ENCODE data around the gene BROX.
"Not testable (repeated sequence)": the region's sequence is repeated elsewhere in the genome, so short reads cannot be mapped to it uniquely, and the experiment has no call there.

Gene BROX, protein sequence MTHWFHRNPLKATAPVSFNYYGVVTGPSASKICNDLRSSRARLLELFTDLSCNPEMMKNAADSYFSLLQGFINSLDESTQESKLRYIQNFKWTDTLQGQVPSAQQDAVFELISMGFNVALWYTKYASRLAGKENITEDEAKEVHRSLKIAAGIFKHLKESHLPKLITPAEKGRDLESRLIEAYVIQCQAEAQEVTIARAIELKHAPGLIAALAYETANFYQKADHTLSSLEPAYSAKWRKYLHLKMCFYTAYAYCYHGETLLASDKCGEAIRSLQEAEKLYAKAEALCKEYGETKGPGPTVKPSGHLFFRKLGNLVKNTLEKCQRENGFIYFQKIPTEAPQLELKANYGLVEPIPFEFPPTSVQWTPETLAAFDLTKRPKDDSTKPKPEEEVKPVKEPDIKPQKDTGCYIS

GRCh38 chr1:222712253-222713090 lies at the start of gene BROX, which contains the start of gene AIDA:
Gene BROX, plus strand, starts transcription at chr1:222712564. Its CDS starts 3,136 bp downstream, at chr1:222715700.
Gene AIDA, minus strand, starts transcription at chr1:222712491. Its CDS starts 174 bp downstream, at chr1:222712317.
- Histone ChIP-seq H3K27me3 (ENCODE audit: control insufficient read depth, insufficient read depth, low read length) (no peaks in the 10 kb centered on the region), H3K36me3 (ENCODE audit: control insufficient read depth, insufficient read depth, low read length) (peaks cover 19% of the 10 kb centered on the region), H3K27ac (ENCODE audit: low read depth, low read length) (peak within 1 kb of the TSS; percentile 91), H3K9ac (ENCODE audit: low read depth, low read length) (peak within 1 kb of the TSS; percentile 94), H3K4me1 (ENCODE audit: control insufficient read depth, insufficient read depth, low read length) (peaks cover 6% of the 10 kb centered on the region; the same call in 1 of the 2 replicates), H3K9me3 (ENCODE audit: control insufficient read depth, insufficient read depth, low read length) (no peaks in the 10 kb centered on the region), H3K4me3 (ENCODE audit: low read depth, low read length) (peak within 1 kb of the TSS; percentile 95)

DNA sequence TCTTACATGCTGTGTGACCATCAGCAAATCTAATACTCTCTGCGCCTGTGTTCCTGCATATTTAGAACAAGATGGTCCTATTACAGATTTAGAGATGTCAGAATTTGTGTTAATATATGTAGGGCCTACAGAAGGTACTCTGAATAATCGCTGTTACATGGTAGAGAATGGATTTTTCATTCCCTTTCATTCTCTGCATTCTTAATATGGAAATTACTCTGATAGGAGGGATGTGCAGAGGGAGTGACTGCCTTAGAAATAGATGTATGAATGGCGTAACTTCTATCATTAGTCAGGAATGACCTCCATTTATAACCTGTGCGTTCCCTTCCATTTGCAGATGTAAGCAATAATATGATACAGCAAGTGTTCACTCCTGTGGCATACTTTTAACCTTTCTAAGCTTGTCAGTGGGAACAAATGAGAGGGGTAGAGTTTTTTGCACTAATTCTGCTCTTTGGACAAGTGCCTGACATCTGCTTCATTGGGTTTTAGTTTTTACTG lies 48.9 kb upstream of the BROX start:
- Histone ChIP-seq H3K4me3 (ENCODE audit: low read depth, low read length) (no peak overlapping the region), H3K36me3 (ENCODE audit: control insufficient read depth, insufficient read depth, low read length) (peaks cover 95% of the 10 kb centered on the region), H3K27ac (ENCODE audit: low read depth, low read length) (no peak overlapping the region), H3K9me3 (ENCODE audit: control insufficient read depth, insufficient read depth, low read length) (no peaks in the 10 kb centered on the region), H3K4me1 (ENCODE audit: control insufficient read depth, insufficient read depth, low read length) (no peaks in the 10 kb centered on the region), H3K27me3 (ENCODE audit: control insufficient read depth, insufficient read depth, low read length) (no peaks in the 10 kb centered on the region), H3K9ac (ENCODE audit: low read depth, low read length) (no peak overlapping the region)

DNA sequence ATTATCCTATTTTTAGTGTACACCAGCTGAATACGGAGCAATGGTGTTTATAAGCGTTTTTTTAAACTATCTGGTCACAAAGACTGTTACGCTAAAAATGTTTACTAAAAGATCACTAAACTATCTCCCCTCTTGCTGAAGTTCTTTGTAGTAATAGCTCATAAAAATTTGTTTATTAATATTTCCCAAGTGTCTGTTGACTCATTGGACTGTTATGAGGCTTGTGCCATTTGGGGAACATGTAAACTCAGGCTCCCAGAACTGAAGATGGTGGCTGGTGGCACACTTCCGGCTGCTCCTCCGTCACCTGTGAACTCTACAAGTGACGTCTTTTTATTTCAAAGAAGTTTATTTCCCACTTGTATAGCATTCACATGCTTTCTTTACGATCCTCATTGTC lies 46.4 kb upstream of the BROX start:
- Histone ChIP-seq H3K9me3 (ENCODE audit: control insufficient read depth, insufficient read depth, low read length) (no peaks in the 10 kb centered on the region), H3K9ac (ENCODE audit: low read depth, low read length) (no peak overlapping the region), H3K27ac (ENCODE audit: low read depth, low read length) (no peak overlapping the region), H3K4me1 (ENCODE audit: control insufficient read depth, insufficient read depth, low read length) (no peaks in the 10 kb centered on the region), H3K27me3 (ENCODE audit: control insufficient read depth, insufficient read depth, low read length) (no peaks in the 10 kb centered on the region), H3K36me3 (ENCODE audit: control insufficient read depth, insufficient read depth, low read length) (peaks cover 81% of the 10 kb centered on the region), H3K4me3 (ENCODE audit: low read depth, low read length) (no peak overlapping the region)

DNA sequence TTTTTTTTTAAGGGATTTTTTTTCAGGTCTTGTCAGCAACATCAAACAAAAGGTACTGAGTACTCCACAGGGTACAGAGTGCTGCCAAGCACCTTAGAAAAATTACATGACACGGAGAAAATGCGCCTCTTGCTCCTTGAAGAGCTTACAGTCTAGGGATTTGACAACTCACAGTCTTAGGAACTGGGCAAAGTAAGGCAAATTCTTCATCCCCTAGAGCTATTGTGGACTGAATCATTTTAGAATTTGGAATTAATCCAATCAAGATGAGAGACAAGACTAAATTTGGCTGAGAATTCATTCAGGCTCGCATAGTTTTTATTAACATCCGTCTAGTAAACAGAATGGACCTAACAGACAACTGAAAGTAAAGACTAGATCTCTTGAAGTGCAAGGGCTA lies 44.2 kb upstream of the BROX start:
- H3K36me3 ChIP-seq (ENCODE audit: control insufficient read depth, insufficient read depth, low read length) = peaks cover 76% of the 10 kb centered on the region
- H3K4me3 ChIP-seq (ENCODE audit: low read depth, low read length); H3K27ac ChIP-seq (ENCODE audit: low read depth, low read length); H3K4me1 ChIP-seq (ENCODE audit: control insufficient read depth, insufficient read depth, low read length); H3K9me3 ChIP-seq (ENCODE audit: control insufficient read depth, insufficient read depth, low read length); H3K27me3 ChIP-seq (ENCODE audit: control insufficient read depth, insufficient read depth, low read length); H3K9ac ChIP-seq (ENCODE audit: low read depth, low read length): not testable (repeated sequence)

DNA sequence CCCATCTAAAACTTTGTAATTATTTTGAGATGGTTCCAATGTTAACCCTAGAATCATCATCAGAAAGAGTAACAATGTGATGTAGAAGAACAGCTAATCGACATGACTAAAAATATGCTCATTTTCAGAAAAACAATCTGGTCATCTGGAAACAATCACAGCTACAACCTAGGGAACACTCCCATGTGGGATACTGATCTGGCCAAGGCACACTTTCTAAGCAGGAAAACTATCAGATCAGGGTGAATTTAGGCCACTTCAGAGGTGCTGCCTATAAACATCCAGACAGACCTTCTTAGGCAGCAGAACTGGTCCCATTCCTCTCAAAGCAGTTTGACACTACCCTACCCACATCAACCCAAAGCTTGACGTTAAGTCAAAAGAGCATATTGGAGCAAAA lies 43.3 kb upstream of the BROX start:
- H3K9ac ChIP-seq (ENCODE audit: low read depth, low read length); H3K27ac ChIP-seq (ENCODE audit: low read depth, low read length); H3K4me1 ChIP-seq (ENCODE audit: control insufficient read depth, insufficient read depth, low read length); H3K4me3 ChIP-seq (ENCODE audit: low read depth, low read length); H3K9me3 ChIP-seq (ENCODE audit: control insufficient read depth, insufficient read depth, low read length); H3K27me3 ChIP-seq (ENCODE audit: control insufficient read depth, insufficient read depth, low read length): not testable (repeated sequence)
- peaks cover 70% of the 10 kb centered on the region for H3K36me3 ChIP-seq (ENCODE audit: control insufficient read depth, insufficient read depth, low read length)

DNA sequence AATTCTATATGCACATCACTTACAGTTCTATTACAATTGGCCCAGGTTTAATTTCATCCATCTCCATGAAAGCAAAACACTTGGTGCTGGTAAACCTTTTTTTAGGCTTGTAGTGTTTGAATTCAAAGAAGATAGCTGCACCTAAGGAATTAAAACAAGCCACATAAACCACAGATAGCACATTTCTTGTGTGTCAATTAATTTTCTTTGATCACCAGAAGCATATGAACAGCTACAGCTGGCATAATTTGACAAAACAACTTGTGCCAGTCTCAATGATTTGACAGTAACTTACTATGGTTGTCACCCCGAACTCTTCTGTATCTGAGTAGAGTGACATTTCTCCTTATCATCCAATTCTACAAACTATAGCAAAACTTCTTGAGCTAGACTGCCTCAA lies 42.3 kb upstream of the BROX start:
- H3K36me3 ChIP-seq (ENCODE audit: control insufficient read depth, insufficient read depth, low read length) = peaks cover 70% of the 10 kb centered on the region

DNA sequence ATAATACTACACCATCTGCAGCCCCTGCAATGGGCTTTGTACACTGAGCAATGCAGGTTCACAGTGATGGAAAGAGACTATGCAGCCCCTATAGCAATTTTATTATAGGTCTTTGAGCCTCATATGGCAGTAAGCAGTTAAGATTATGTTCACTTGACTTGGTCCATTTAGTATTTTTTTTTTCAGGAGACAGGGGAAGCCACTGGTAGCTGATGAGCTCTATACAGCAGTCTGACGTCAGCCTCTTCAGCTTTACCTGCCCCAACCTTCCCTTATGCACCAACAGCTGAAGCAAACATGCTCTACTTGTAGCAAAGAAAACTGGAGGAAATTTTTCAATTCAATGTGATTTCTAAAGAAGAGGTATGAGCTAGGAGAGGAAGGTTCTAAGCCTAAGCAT lies 32.3 kb upstream of the BROX start:
- Histone ChIP-seq H3K27ac (ENCODE audit: low read depth, low read length) (no peak overlapping the region), H3K9ac (ENCODE audit: low read depth, low read length) (no peak overlapping the region), H3K4me1 (ENCODE audit: control insufficient read depth, insufficient read depth, low read length) (no peaks in the 10 kb centered on the region), H3K27me3 (ENCODE audit: control insufficient read depth, insufficient read depth, low read length) (no peaks in the 10 kb centered on the region), H3K36me3 (ENCODE audit: control insufficient read depth, insufficient read depth, low read length) (peaks cover 38% of the 10 kb centered on the region), H3K4me3 (ENCODE audit: low read depth, low read length) (no peak overlapping the region), H3K9me3 (ENCODE audit: control insufficient read depth, insufficient read depth, low read length) (no peaks in the 10 kb centered on the region)

More for the DNA sequence above, 42.3 kb upstream of the BROX start:
- Histone ChIP-seq H3K27me3 (ENCODE audit: control insufficient read depth, insufficient read depth, low read length) (no peaks in the 10 kb centered on the region), H3K4me1 (ENCODE audit: control insufficient read depth, insufficient read depth, low read length) (no peaks in the 10 kb centered on the region), H3K4me3 (ENCODE audit: low read depth, low read length) (no peak overlapping the region), H3K27ac (ENCODE audit: low read depth, low read length) (no peak overlapping the region), H3K9ac (ENCODE audit: low read depth, low read length) (no peak overlapping the region), H3K9me3 (ENCODE audit: control insufficient read depth, insufficient read depth, low read length) (no peaks in the 10 kb centered on the region)

DNA sequence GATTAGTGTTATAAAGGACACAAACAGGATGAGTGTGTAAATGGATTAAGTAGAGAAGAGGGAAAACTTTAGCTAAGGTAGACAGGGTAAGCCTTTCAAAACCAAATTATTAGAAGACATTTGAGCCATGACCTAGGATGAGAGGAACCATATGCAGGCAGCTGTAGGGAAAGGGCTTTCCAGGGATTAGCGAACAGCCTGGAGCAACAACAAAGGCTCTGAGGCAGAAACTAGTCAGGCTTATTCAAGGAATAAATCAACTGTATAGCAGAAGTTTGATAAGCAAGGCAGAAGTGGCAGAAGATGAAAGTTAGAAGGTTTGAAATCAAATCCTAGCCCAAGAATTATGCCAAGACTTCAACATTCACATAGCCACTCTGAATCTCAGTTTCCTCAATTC lies 21.3 kb upstream of the BROX start:
- H3K9ac ChIP-seq (ENCODE audit: low read depth, low read length) = no peak overlapping the region
- H3K36me3 ChIP-seq (ENCODE audit: control insufficient read depth, insufficient read depth, low read length) = peaks cover 54% of the 10 kb centered on the region
- no peaks in the 10 kb centered on the region for H3K4me1 ChIP-seq (ENCODE audit: control insufficient read depth, insufficient read depth, low read length)
- H3K27me3 ChIP-seq (ENCODE audit: control insufficient read depth, insufficient read depth, low read length) = no peaks in the 10 kb centered on the region
- no peak overlapping the region for H3K4me3 ChIP-seq (ENCODE audit: low read depth, low read length)
- no peak overlapping the region for H3K27ac ChIP-seq (ENCODE audit: low read depth, low read length)
- no peaks in the 10 kb centered on the region for H3K9me3 ChIP-seq (ENCODE audit: control insufficient read depth, insufficient read depth, low read length)

GRCh38 chr1:222694927-222695326 lies 17.4 kb upstream of the BROX start:
- Histone ChIP-seq H3K4me3 (ENCODE audit: low read depth, low read length) (no peak overlapping the region), H3K27me3 (ENCODE audit: control insufficient read depth, insufficient read depth, low read length) (no peaks in the 10 kb centered on the region), H3K9ac (ENCODE audit: low read depth, low read length) (no peak overlapping the region), H3K27ac (ENCODE audit: low read depth, low read length) (no peak overlapping the region), H3K9me3 (ENCODE audit: control insufficient read depth, insufficient read depth, low read length) (no peaks in the 10 kb centered on the region; the same call in 1 of the 2 replicates), H3K4me1 (ENCODE audit: control insufficient read depth, insufficient read depth, low read length) (no peaks in the 10 kb centered on the region), H3K36me3 (ENCODE audit: control insufficient read depth, insufficient read depth, low read length) (peaks cover 39% of the 10 kb centered on the region)

GRCh38 chr1:222696741-222697140 lies 15.6 kb upstream of the BROX start:
- no peak overlapping the region for H3K4me3 ChIP-seq (ENCODE audit: low read depth, low read length)
- H3K9me3 ChIP-seq (ENCODE audit: control insufficient read depth, insufficient read depth, low read length) = no peaks in the 10 kb centered on the region; the same call in 1 of the 2 replicates
- no peaks in the 10 kb centered on the region for H3K4me1 ChIP-seq (ENCODE audit: control insufficient read depth, insufficient read depth, low read length)
- peaks cover 43% of the 10 kb centered on the region for H3K36me3 ChIP-seq (ENCODE audit: control insufficient read depth, insufficient read depth, low read length)
- no peak overlapping the region for H3K27ac ChIP-seq (ENCODE audit: low read depth, low read length)
- no peaks in the 10 kb centered on the region for H3K27me3 ChIP-seq (ENCODE audit: control insufficient read depth, insufficient read depth, low read length)
- no peak overlapping the region for H3K9ac ChIP-seq (ENCODE audit: low read depth, low read length)

DNA sequence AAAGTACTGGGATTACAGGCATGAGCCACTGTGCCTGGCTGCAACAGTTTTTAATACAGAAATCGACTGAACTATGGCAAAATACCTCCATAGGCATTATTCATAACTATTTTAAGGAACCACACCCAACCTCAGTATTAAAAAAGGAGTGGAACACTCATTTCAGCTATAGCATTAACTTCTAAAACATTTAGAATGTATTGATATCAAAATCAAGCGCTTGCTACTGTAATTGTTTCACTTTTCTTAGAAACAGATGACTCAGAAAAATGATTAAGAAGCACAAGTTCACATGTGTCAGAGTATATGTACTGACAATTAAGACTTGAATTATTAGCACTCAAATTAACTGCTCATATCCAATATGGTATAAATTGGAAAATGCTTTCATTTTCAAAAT lies 15.2 kb upstream of the BROX start:
- Histone ChIP-seq H3K36me3 (ENCODE audit: control insufficient read depth, insufficient read depth, low read length) (peaks cover 42% of the 10 kb centered on the region), H3K4me1 (ENCODE audit: control insufficient read depth, insufficient read depth, low read length) (no peaks in the 10 kb centered on the region), H3K9me3 (ENCODE audit: control insufficient read depth, insufficient read depth, low read length) (no peaks in the 10 kb centered on the region; the same call in 1 of the 2 replicates), H3K27ac (ENCODE audit: low read depth, low read length) (no peak overlapping the region), H3K4me3 (ENCODE audit: low read depth, low read length) (no peak overlapping the region), H3K27me3 (ENCODE audit: control insufficient read depth, insufficient read depth, low read length) (no peaks in the 10 kb centered on the region), H3K9ac (ENCODE audit: low read depth, low read length) (no peak overlapping the region)

All from HUES48 (cell line).